G401 (cell line): ENCODE measurements around the gene LTBP1. TPM values are rescaled to one million over a fixed set of nuclear protein-coding genes. Genes with fewer than 3 reads are reported as not detected.
A peak's percentile ranks its signal among the peaks of the same experiment; 100 is the strongest.
"Not testable (repeated sequence)": the region's sequence is repeated elsewhere in the genome, so short reads cannot be mapped to it uniquely, and the experiment has no call there.

Source experiments
- DNase-seq: peaks from one replicate; pipeline ENCODE4 v3.0.0-alpha.2; 2015; ENCODE audit warnings: low spot score
- in situ Hi-C: cut with HindIII; loops from 2 replicates; pipeline ENCODE4 v1.10.0; 2016; ENCODE audit warnings: low sequenced_read_pairs, mixed read lengths
- total RNA-seq: library from RNA; depleted of rRNA; stranded (reverse); fragments of >200 nt; shearing (Covaris generic); gene quantifications from 2 replicates; pipeline ENCODE4 v1.2.3, GENCODE V29; 2014

The LTBP1 gene
- total RNA-seq, 1 experiment from 2014 or later, result 12.5 TPM

DNA sequence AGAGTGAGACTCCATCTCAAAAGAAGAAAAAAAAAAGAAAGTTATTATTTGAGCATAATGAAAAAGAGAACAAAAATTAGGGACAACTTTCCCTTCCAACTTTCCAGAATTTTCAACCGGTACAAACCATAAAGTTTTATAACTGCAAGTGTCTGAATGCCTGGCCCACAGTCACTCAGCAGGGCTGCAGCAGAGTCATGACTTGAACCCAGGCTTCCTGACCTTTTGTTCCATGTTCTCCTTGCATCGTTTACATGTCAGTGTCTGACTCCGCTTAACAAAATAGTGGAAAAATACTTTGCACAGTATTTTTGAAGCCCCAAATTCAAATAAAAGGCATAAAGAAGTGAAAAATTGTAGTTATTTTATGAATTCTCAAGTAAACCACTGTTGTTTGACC lies 82.7 kb downstream of the LTBP1 start:
- DNase-seq, result no peak
- in situ Hi-C loops, result no loop called here

DNA sequence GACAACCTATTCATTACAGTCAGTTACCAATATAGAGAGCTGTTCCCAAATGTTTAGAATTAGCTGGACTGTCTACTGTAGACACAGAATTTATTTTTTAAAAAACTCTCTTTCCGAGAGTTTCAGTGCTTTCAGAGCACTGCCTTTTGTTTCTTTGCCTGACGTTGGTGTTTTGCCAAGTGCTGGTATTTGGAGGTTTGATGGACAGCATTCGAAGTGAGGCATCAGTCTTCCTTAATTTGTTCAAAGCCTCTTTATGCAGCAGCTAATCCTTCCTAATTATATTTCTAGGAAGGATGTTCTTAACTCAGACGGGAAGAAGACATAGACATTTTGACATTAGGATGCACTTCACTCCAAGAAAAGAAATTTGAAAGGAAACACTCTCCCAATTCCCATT lies 83.2 kb downstream of the LTBP1 start:
- in situ Hi-C loops, result no loop called here
- DNase-seq, result no peak

DNA sequence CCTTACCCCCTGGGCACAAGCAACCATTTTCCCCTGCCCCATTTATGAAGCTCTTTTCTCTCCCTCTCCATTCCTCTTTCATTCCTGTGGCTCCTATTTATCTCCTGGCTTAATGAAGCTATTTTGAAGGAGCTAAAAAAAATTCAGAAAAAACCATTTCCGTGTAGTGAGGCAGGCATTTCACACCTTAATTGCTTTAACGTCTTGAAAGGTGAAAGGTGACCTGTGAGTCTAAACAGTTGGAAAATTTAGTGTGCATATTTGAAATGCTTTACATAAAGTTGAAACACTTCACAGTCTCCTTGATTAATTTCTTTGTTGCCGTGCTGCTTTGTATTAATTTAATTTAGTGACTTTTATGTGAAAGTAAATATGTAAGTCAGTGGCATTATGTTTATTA lies 83.6 kb downstream of the LTBP1 start:
- in situ Hi-C loops, result no loop called here
- DNase-seq, result no peak

DNA sequence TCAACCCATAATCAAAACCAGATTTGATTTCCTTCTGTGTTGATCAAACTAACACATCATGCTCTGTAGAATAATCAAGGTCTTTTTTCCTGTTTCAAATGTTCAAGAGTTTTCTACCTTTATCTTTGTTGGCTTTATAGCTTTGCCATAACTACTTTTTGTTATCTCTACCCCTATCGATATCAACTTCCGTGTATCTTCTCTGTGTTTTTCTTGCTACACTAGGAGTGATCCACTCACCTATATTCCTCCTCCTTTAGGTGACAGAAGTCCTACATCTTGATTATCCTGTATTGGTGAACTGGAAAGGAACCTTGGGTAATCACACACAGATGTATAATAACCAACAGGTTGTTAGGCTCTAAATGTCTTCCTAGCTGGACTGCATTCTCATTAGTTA lies 85.5 kb downstream of the LTBP1 start:
- no peak for DNase-seq
- in situ Hi-C loops, result no loop called here

DNA sequence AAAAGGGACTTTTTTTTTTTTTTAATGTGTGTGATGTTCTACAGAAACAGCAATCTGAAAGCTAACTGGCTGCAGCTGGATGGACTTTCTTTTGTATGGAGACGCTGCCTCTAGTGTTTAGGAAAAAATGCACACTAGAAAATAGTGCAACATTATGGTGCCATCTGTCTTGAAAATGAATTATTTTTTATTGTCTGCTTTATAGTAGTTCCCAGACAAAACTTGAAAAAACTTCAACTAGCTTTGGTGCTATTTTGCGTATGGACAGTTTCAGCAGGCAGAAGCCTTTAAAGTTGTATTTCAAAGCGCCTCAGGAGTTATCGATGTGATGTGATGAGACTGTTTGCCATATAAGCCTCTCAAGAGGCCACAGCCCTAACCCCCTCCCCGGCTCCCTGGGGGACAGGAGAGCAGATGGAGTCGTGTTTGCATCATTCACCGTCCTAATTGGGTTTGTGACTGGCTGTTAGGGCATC lies 86.9 kb downstream of the LTBP1 start:
- DNase-seq, result peak; percentile 5
- in situ Hi-C loops, result no loop called here

DNA sequence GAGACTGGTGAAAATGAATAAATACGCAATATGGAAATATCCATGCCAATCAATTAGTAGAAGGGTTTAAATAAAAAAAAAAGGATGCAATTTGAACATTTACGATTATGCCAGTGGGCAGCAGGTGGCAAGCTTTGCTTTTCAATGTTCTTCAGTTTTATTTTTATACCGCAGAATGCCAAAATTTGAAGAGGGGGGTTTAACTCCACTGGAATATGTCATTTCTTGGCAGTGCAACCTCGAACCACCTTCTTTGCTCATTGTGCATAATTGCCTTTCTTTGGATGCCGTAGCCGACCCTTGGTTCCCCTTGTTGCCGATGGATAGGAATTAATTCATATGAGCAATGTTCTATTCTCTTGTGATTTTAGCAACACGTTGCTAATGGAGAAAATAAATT lies 88.0 kb downstream of the LTBP1 start:
- no peak for DNase-seq
- in situ Hi-C loops, result no loop called here

DNA sequence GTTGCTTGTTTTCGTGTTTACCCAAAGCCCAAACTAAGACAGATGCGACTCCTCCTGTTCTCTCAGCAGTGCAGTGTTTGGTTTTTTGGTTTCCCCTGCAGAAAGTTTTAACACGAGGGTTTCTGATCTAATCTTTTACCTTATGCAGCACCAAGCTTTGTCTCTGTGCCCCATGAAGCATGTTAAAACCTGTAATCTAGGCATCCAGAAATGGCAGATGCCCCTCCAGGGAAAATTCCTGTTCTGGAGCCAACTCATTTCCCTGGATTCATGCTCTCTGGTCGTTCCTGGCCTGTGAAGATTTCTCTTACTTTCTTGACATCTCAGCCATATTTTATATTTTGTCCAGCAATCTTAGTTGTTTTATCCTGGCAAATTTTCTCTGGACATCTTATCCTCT lies 91.5 kb downstream of the LTBP1 start:
- DNase-seq, result no peak
- in situ Hi-C loops, result no loop called here

DNA sequence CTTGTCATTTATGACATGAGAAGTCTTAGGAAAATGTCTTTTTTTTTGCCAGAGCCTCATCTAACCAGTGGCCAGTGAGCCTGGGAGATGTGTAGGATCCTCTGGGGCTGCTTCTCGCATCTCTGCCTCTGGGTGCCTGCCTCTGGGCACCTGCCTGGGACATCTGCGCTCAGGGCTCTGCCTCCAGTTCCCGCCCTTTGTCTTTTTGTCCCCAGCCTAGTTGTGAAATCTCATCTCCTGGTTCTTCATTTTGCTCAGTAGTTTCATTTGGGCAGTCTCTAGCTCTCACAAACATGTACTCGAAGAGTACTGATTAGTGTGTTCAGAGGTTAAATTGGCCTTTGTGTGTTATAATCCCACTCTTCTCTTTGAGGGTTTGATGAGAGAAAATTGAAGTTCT lies 92.0 kb downstream of the LTBP1 start:
- no peak for DNase-seq
- in situ Hi-C loops, result no loop called here

DNA sequence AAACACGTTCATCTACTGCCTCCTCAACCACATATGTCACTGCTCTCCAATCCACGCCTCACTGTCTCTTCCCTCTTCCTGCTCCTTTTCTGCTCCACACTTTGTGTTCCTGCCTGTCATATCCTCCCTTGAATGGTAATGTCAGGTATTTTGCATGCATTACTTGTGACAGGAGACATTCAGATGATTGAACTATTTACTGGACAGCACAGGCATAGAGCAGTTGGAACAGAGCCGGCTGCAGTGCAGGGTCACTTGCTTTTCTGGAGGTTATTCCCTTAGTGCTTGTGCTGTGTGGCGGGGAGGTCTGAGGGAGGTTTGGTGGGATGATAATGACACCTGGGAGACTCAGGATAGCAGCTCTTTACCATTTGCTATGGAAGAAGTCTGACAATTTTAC lies 93.8 kb downstream of the LTBP1 start:
- in situ Hi-C loops, result no loop called here
- no peak for DNase-seq

DNA sequence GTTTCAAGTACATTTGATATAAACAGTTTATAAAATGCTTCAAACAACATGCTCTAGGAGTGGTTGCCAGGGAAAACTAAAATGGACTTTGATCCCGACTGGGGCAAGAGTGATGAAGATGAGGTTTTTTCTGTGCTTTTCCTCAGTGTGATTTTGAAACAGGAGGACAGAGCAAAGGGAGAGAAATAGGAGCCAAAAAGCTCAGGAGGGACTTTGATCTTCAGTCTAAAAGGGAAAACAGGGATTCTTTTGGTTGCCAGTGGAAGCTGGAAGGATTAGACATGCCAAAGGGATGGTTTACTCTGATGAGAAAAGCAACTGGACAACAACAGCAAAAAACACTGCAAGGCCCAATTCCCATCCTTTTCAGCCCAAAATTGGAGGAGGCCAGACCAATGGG lies 95.5 kb downstream of the LTBP1 start:
- DNase-seq, result no peak
- in situ Hi-C loops, result no loop called here

DNA sequence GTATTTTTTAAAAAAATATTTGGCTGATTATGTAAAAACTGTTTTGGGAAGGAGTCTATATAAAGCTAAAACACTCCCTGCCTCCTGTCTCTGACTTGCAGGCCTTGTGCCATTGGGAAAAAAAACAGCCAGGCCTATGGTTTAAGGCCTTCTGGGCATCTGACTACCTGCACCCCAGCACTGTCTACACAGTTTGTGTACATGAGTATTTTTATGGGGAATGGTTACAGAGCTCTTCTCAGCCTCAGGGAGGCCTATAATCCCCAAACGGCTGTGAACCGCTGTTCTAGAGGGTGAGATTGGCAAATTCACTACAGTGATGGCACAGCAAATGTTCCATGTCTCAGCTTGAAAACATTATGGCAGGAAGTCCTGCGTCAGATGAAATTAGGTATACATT lies 96.1 kb downstream of the LTBP1 start:
- in situ Hi-C loops, result no loop called here
- no peak for DNase-seq

DNA sequence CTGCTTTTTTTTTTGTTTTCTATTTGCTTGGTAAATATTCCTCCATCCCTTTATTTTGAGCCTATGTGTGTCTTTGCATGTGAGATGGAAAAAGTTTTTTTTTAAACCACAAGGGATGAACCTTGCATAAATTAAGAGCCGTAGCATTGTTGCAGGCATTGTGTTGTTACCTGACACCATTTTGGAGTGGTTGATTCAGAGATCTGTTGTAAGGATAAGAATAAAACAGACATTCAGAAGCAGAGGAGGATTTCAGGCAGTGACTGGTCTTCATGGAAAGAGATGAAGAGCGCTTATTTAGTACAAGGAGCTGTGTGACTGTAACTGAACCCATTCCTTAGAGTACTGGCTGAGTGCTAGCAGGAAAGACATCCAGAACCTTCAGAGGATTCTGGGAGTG lies 101.2 kb downstream of the LTBP1 start:
- no peak for DNase-seq
- in situ Hi-C loops, result no loop called here

DNA sequence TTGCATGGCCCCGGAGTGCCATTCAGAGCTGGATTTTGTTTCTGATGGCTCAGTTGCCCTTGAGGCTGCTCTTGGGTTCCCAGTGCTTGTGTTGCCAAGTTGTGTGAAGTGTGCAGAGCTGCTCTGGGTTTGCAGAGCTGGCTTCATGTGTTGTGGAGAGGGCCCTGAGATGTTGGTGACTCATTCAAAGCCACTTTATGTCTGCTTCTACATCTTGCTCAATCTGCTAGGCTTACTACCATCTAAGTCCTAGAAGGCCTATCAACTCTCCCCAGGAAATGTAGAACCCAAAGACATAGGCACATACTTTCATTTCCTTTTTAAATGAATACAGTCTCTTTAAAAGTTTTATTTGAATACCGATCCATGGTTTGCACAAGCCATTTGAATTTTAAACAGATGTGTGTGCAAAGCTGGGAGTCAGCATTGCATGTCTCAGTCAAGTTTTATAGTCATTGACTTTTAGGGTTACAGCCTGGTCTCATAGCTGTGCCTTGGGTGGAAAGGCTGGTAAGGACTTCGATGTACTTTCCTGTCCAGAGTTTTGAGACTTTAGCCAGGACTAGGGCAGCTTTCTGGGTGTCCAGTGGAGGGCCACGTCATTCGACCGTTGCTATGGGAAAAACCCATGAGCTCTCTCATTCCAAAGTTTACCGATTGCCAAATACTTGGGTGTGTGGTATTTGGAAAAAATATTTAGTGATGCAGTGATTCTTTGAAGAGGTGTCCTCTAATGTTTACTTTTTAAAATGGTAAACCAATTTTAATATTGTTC lies 105.0 kb downstream of the LTBP1 start:
- DNase-seq, result no peak
- in situ Hi-C loops, result no loop called here

DNA sequence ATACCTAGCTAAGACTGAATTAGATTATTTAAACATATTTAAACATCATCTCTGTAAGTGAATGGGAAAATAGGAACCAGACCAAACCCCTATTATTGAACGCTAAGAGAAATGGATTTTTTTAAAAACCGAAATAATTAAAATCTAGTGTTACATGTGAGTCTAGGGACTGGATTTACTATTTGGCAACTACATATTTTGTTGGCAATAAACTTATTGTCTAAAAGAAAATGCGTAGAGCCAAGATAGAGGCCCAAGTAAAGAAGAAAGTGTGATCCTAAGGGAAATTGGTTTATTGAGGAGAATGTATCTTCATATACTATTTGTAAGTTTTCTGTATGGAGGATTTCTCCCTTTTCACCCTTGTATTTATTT lies 105.6 kb downstream of the LTBP1 start:
- DNase-seq, result no peak
- in situ Hi-C loops, result no loop called here

DNA sequence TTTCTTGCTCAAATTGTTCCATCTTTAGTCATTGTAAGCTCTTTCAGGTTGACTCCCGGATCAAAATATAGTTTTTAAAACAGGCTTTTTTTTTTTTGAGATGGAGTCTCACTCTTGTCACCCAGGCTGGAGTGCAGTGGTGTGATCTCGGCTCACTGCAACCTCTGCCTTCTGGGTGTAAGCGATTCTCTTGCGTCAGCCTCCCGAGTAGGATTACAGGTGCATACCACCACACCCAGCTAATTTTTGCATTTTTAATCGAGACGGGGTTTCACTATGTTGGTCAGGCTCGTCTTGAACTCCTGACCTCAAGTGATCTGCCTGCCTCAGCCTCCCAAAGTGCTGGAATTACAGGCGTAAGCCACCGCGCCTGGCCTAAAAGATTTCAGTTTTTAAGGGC lies 106.0 kb downstream of the LTBP1 start:
- DNase-seq, in situ Hi-C loops: not testable (repeated sequence)

DNA sequence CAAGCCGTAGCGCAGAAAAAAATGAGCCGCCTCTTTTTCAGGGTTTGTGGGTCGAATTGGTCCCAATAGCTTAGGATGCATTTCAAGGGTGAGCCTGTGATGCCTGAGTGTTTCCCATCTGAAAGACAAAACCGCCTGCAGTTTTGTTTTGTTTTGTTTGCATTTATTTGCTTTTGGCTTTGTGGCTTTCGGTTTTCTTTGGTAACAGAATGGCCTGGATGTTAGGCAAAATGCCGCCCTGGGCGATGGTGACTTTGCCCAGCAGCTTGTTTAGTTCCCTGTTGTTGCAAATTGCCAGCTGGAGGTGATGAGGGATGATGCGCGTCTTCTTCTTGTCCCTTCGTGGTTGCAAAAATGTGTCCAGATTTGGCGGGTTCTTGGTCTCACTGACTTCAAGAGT lies 109.4 kb downstream of the LTBP1 start:
- in situ Hi-C loops, result no loop called here
- no peak for DNase-seq

DNA sequence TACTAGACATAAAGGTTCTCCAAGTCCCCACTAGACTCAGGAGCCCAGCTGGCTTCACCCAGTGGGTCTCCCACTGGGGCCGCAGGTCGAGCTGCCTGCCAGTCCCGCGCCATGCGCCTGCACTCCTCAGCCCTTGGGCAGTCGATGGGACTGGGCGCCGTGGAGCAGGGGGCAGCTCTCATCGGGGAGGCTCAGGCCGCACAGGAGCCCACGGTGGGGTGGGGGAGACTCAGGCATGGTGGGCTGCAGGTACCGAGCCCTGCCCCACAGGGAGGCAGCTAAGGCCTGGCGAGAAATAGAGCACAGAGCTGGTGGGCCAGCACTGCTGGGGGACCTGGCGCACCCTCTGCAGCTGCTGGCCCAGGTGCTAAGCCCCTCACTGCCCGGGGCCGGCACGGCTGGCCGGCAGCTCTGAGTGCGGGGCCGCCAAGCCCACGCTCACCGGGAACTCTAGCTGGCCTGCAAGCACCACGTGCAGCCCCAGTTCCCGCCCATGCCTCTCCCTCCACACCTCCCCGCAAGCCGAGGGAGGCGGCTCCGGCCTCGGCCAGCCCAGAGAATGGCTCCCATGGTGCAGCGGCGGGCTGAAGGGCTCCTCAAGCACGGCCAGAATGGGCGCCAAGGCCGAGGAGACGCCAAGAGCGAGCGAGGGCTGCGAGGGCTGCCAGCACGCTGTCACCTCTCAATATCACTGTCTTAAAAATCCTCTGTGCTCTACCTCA lies 110.7 kb downstream of the LTBP1 start:
- DNase-seq, in situ Hi-C loops: not testable (repeated sequence)

DNA sequence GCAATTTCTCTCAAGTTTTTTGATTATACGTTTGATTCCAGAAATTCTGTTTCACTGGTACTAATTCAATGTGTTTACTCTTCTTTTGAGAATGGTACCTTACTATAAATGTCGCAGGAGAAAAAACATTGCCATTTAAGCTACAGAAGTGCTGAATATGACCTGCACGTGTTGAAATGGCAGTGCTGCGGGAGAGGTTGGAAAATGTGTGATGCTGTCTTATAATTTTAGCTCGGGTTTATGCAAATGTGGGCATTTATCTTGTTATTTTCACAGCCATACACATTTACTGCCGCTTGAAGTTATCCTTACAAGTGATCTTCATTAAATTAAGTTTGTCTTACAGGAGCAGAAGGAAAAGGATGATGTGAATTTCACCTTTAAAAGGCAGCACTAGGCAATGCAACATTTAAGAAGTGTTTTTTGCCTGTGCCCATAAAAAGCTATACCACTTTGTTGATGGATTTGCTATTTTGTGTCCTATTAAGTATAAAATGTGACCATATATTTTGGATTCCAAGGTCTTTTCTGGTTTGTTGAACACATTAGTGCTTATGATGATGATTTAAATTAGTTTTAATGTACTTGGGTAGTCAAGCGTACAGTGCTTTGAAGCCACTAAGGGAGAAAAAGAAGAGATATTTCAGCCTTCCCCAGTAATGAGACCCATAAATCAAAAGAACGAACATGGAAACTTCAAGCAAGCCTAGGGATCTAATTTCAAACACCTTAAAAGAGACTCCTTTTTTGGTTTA lies 112.1 kb downstream of the LTBP1 start:
- in situ Hi-C loops, result no loop called here
- no peak for DNase-seq

DNA sequence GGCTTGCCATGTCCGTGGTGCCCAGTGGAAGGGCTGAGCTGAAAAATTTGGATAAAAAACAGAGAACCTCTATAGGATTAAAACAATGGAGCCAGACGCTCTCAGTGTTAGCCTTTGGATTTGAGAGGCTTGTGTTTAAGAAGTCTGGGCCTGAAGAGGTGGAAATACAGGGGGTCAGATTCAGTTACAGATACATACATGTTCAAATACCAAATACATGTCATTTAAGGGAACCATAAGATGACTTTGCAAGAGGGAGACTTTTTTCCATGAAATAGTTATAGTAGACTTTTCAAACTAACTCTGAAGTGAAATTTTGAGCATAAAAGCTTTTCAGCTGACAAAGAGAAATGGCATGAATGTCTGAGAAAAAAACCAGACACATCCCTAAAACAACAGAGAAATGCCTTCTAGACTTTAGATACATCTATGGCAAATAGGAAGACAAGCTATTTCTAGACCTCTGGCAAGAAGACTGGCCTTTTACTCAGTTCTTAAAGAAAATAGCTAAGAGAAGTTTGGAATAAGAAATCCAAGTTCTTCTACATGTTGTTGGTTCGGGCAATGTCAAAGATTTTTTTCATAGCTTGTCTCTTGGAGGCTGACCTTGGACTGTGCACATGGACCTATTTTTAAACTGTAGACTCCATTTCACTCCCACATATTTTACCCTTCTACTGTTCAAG lies 112.9 kb downstream of the LTBP1 start:
- in situ Hi-C loops, result no loop called here
- no peak for DNase-seq

DNA sequence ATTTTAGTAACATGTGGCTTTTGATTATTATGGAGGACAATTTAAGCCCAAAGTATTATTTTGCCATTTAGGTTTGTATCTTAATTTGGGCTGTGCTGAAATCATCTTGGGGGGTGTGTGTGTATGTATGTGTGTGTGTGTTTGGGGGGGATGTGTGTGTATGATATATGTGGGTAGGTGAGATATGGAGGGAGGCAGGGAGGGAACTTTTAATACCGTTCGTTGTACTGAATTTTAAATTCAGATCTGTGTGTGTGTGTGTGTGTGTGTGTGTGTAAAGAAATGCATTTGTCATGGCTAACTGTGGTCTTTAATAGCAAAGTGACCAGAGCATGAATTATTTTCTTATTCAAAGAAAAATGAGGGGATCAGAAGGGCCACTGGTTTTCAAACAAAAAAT lies 113.7 kb downstream of the LTBP1 start:
- no peak for DNase-seq
- in situ Hi-C loops, result no loop called here
